Measurements from ENCODE around the gene MAST4. TPM values are rescaled to one million over a fixed set of nuclear protein-coding genes. Genes with fewer than 3 reads are reported as not detected.
A peak's percentile ranks its signal among the peaks of the same experiment; 100 is the strongest.

The MAST4 gene
- total and polyA plus RNA-seq, 2 of the 4 experiments (the other 2 are of a cell fraction): 4.8 to 6.8 TPM

GRCh38 chr5:66744040-66744439, 147.8 kb downstream of the MAST4 start:
- Histone ChIP-seq H2AFZ (replicated peaks; ENCODE audit: low read length, poor library complexity) (no peak overlapping the region), H3K56ac (ENCODE audit: extremely low read depth, insufficient read depth, low read length) (no peak overlapping the region), H2BK5ac (ENCODE audit: low read depth, low read length, poor library complexity, severe bottlenecking) (no peak overlapping the region), H4K8ac (ENCODE audit: low read depth in 2 of 2, low read length in 2 of 2) (no peak overlapping the region), H3K9me3 (ENCODE audit: control insufficient read depth, insufficient read depth, low read length) (no peaks in the 10 kb centered on the region), H2BK15ac (ENCODE audit: low read depth, low read length) (no peak overlapping the region), H3K9ac (ENCODE audit: low read depth, low read length) (no peak overlapping the region), H3K9me1 (ENCODE audit: insufficient read depth, low read length) (no peaks in the 10 kb centered on the region), H3K4me3 (ENCODE audit: insufficient read depth, low read depth, low read length) (no peak overlapping the region), H3K4ac (ENCODE audit: low read depth, low read length) (no peak overlapping the region), H2BK20ac (ENCODE audit: low read depth, low read length) (no peak overlapping the region), H2AK9ac (replicated peaks; ENCODE audit: low read depth, low read length, poor library complexity) (no peak overlapping the region), H4K91ac (ENCODE audit: insufficient read depth, low read depth, low read length) (no peak overlapping the region), H2BK120ac (ENCODE audit: low read depth, low read length) (no peak overlapping the region), H2AK5ac (ENCODE audit: low read depth, low read length) (no peak overlapping the region), H3K36me3 (ENCODE audit: control insufficient read depth, insufficient read depth, low read length) (no peaks in the 10 kb centered on the region), H3K4me2 (ENCODE audit: low read depth, low read length) (no peak overlapping the region), H3K27me3 (ENCODE audit: control insufficient read depth, insufficient read depth, low read length) (no peaks in the 10 kb centered on the region), H4K20me1 (ENCODE audit: insufficient read depth, low read length) (no peaks in the 10 kb centered on the region), H3K23ac (ENCODE audit: low read depth, low read length) (no peak overlapping the region), H3K18ac (ENCODE audit: low read depth, low read length) (no peak overlapping the region), H3K14ac (replicated peaks; ENCODE audit: low read depth, low read length) (no peak overlapping the region), H3K79me1 (ENCODE audit: low read depth in 1 of 2, low read length in 2 of 2) (no peaks in the 10 kb centered on the region), H3K27ac (ENCODE audit: insufficient read depth, low read length) (no peak overlapping the region), H3K4me1 (ENCODE audit: control insufficient read depth, insufficient read depth, low read length) (no peaks in the 10 kb centered on the region), H4K5ac (ENCODE audit: low read depth, low read length) (no peak overlapping the region)
- ATAC-seq (ENCODE audit: low read depth) (peak; percentile 61), DNase-seq (peak; percentile 41)
- ChIA-PET CTCF (interaction anchor here (0.7 kb wide), 1 partner anchor 431 kb away, joined by 3 read pairs; no protein-coding TSS in a partner anchor), POLR2A (ENCODE audit: unreplicated experiment) (interaction anchor here (0.6 kb wide), 1 partner anchor 52 kb away, joined by 3 read pairs; no protein-coding TSS in a partner anchor)
- in situ Hi-C loops (cut with MboI; ENCODE audit: low sequenced_read_pairs): no loop called here
- WGBS, 2 experiments (ENCODE audit: extremely low coverage in 2 of 2, insufficient read length in 1 of 2): no CpG with 5 or more reads among the region's 4 CpGs
- TF ChIP-seq RAD21 (IDR thresholded peaks at IDR 0.05; ENCODE audit: low read length) (no peak), USF2 (IDR thresholded peaks at IDR 0.05; ENCODE audit: low read depth, low read length) (peak; percentile 75)
- dilution Hi-C loops (cut with HindIII; ENCODE audit: low sequenced_read_pairs, unreplicated experiment): no loop called here
- no TSS peak for BruUV-seq (replicated peaks)
- intact Hi-C loops (cut with micrococcal nuclease): no loop called here

Data from IMR-90 (cell line).